Measurements from ENCODE around the gene OAT.
"Not testable (repeated sequence)": the region's sequence is repeated elsewhere in the genome, so short reads cannot be mapped to it uniquely, and the experiment has no call there.

OAT gene

GRCh38 chr10:124375691-124376090 is 43.0 kb downstream of the OAT start:
- DNase-seq: no peak

DNA sequence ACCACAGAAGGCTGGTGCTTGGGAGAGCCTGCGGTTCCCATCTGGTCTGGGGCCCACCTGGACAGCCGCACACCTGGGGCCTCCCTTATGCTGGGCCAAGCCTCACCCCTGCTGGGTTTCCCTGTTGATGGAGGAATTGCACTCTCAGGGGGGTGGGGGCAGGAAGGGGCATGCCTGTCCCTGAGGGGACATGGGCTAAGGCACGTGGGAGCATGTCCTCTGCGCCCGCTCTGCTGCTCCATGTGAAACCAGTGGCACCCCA is 43.4 kb downstream of the OAT start:
- no peak for DNase-seq

DNA sequence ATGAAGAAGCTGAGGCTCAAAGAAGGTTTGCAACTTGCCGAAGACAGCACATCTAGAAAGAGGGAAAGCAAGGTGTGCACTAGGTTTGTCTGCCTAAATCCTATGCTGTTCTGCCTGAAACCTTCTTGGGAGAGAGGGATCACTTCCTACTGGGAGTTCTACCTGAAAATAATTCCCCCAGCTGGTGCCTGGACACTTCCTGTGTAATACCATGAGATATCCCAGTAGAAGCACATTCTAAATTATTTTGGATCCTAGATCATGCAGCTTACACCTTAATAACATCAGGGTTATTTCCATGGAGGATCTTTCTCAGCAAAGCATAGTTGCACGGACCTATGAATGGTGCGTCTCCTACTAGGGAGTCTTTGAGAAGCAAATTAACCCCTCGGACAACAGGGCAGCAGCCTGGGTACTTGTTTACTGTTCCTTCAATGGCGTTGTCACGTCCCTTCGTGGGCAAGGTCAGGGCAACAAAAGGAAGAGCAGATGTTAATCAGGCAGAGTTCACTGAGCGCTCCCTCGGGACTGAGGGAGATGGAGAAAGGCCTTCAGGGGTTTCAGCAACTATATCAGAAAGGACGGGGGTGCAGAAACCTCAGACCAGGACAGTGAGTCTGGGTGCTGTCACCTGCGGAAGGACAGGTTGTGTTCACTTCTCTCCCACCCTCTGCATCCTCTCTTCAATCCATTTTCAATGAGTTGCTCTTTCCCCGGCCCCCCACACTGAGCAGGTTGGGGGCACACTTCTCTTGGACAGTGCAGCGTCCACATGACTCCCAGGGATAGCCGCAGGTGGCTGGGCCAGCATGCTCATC is 44.0 kb downstream of the OAT start:
- no peak for DNase-seq

- DNase-seq: no peak
These were observed 45.8 kb downstream of the OAT start for GRCh38 chr10:124372899-124373298.

DNA sequence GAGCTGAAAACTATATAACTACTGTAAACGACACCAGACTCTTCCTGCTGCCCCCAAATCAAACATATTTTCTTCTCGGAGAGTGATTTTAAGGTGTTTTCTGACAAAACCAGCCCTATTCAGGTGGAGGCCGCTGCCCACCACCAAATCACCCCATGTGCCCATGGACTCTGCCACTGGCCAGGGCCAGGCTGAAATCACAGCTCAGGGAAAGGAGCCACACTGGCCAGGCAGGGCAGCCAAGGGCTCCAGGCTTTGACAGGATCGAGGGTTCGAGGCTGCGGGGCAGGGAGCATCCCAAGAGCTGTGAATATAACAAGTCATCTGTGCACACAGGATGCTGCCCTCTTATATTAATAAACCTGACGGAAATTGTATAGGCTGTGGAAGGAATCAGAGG is 48.3 kb downstream of the OAT start:
- DNase-seq: no peak

DNA sequence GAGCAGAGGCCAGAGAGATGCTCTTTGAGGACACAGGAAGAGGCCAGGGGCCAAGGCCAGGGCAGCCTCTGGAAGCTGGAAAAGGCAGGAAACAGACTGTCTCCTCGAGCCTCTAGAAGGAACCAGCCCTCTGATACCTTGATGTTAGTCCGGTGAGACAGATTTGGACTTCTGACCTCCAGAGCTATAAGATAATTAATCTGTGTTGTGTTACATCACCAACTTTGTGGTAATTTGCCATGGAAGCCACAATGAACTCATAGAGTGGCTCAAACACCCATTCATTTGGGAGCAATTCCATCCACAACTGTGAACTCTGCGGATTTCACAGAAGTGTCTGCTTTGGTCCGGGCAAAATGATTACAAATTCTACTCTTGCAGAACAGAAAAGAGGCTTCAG is 48.7 kb downstream of the OAT start:
- no peak for DNase-seq

GRCh38 chr10:124369533-124369932 is 49.2 kb downstream of the OAT start:
- not testable (repeated sequence) for DNase-seq

DNA sequence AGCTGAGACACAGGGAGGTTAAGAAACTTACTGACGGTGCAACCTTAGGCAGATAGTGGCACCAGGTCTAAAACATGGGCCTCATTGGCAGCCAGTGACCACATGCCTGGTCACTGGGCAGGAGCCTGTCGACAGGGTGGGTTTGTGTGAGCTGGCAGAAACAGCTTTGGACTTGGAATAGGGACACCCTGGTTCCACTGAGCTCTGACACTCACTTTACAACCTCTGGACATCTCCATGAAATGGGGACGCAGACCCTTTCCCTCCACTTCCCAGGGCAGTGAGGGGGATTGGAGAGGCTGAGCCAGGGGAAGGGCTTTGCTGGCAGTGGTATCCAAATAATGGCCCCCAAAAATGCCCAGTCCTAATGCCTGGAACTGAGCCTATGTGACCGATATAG is 49.7 kb downstream of the OAT start:
- DNase-seq: no peak

DNA sequence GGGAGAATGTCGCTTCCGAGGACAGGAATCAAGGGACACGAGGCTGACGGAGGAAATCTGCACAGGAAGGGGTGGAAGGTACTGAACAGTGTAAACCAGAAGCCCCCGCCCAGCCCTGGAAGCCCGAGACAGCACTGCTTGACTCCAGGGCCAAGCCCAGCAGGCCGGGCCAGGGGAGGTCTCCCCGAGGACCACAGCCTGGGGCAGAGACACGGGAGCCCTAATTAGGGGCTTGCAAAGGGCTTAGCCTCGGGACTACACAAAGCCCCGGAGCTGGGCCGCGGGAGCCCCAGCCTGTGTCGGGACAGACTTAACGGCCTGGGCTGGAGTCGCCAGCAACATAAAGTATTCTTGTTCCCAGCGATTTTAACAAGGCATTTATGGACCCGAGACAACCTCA is 50.8 kb downstream of the OAT start:
- no peak for DNase-seq

DNA sequence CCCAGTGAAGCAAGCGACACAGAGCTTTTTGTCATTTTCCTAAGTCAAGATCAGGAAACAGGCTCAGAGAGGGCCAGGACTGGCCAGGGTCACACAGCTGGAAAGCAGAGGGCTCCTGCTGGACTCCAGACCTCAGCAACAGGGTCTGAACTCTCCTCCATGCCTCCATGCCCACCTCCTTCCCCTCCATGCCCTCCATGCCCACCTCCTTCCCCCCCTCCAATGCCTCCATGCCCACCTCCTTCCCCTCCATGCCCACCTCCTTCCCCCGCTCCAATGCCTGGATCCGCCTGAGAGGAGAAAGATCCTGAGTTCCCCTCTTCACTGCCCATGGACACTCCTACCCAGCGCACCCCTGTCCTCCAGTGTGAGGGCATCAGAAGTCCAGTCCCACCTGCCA is 51.3 kb downstream of the OAT start:
- DNase-seq: no peak

GRCh38 chr10:124366825-124367224 is 51.9 kb downstream of the OAT start:
- no peak for DNase-seq

DNA sequence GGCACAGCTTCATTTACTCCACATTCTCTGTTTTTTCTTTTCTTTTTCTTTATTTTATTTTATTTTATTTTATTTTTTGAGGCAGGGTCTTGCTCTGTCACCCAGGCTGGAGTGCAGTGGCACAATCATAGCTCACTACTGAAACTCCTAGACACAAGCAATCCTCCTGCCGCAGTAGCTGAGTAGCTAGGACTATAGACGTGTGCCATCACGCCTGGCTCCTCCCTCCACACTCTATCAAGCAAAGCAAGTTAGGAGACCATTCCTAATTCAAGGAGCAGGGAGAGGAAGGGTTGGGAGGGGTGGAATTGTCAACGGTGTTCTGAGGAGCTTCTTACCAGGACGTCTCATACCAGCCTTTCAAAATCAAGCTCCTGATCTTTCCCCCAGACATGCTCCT is 52.4 kb downstream of the OAT start:
- DNase-seq: no peak

DNA sequence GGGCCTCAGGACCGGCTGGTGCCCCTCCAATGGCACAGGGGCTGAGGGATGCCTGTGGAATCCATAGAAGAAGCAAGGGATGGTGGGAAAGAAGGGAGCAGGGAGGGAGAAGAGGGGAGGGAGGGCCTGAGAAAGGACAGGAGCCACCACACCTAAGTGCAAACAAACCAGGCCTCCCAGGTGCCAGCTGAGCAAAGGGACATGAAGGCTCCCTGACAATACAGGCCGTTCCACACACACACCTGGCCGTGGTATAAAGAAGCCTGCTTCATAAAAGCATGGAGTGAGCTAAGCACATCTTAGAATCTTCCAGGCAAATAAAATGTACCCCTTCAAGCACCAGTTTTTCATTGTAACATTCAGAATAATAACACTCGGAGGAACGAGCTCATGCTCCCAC is 54.0 kb downstream of the OAT start:
- no peak for DNase-seq

GRCh38 chr10:124362568-124362967 is 56.2 kb downstream of the OAT start:
- no peak for DNase-seq

DNA sequence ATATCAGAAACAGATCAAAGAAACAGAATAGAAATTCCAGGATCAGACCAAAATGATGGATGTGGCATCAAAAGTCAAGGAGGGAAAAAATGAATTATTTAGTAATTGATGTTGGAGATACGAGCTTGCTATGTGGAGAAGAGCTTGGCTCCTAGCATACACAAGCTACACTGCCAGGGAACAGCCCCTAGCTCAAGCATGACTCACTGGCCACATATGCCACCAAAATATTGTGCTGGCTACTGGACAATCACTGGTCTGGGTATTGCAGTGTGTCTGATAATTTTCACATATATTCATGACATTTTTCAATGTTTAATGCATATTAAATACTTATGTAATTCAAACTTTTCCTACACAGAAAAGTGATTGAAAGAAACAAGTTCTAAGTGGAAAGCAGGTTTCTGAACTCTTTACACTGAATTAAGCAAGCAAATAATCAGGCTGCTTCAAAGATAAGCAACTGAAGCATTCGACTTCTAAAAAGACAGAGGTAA is 59.3 kb downstream of the OAT start:
- DNase-seq: no peak

DNA sequence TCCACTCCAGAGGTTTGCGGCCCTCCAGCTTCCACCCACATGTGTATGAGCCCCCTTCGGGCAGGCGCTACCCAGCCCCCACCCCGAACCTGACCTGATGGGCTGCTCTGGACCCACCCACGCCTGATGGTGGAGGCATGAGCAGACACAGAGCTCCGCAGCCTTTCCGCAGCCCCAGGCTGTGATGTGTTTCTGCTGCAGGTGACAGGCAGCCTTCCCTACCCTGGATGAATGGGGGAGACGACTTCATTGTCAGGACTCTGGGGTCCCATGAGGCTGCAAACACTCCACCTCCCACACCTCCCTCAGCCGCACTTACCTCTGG is 61.2 kb downstream of the OAT start:
- DNase-seq: no peak

DNA sequence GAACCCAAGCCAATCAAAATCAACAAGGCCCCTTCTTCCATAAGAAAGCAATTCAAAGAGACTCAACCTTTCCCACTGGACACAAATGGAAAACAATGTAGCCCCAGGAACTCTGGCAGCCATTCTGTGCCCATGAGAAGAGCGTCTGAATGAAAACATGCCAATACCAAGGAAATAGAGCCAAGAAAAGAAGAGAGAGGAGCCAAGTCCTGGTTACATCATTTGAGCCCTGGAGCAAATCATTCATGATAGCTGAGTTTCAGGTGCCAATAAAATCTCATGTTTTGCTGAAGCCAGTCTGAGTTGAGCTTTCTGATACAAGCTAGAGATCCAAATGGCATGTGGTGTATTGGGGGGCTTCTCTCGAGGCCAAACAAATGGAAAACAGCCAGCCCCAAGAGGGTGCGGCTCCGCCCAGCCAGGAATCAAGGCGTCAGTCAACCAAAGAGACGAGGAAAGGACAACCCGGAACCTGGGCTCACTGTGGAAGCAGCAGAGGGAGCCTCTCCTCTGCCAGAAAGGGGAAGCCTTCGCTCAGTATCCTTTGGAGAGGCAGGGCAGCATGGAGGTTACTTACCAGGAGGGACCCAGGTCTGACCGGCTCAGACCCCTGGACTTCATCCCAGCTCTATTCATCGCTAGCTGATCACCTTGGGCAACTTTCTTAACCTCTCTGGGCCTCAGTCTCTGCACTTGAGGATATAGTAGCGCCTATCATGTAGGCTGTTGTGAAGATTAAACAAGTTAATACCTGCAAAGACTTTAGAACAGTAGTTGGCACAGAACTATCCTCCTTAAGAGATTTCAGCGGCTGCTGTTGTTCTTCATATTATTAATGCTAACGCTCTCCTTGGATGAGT is 61.8 kb downstream of the OAT start:
- DNase-seq: no peak

DNA sequence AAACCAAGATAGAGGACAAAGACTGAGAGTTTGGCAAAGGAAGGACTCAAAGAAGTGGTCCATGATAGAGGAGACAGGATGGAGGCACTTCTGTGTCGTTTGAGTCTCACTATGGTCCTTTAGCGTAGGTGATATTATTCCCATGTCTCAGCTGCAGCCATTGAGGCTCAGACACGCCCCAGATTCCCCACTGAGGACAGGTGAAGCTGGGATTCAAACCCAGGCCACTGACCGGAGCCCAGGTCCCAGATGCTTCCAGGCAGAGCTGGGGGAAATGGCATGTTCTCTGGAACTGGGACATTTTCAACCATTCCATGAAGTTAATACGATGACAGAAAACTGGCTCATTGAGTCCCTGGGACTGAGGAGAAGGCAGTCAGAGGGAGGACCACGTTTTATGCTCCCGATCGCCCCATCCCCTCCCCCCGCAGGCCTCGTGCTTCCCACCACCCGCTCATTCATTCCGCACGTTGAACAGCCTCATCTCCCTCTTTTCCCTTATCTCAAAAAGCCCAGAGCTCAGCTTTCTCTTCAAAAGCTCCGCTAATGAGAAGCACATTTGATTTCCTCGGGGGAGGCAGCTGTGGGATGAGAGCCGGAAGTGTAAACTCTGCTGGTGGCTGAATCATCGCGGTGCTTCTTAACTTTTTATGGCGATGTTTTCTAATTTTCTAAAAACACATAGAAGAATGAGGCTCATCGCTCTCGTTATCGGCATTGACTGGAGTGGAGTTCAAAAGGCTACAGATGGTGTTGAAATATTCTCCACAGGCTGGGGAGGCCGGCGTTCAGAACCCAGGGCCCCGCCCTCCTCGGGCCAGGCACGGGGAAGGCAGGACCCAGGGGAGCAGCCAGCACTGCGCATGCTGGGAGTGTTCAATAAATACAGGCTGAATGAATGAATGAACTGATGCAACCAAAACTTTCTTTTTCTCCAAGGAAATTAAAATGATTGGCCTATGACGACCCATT is 64.0 kb downstream of the OAT start:
- DNase-seq: peak; percentile 19

GRCh38 chr10:124353896-124354295 is 64.8 kb downstream of the OAT start:
- DNase-seq: no peak

GRCh38 chr10:124353091-124353815 is 65.5 kb downstream of the OAT start:
- no peak for DNase-seq

GRCh38 chr10:124351481-124352220 is 67.1 kb downstream of the OAT start:
- DNase-seq: no peak

DNA sequence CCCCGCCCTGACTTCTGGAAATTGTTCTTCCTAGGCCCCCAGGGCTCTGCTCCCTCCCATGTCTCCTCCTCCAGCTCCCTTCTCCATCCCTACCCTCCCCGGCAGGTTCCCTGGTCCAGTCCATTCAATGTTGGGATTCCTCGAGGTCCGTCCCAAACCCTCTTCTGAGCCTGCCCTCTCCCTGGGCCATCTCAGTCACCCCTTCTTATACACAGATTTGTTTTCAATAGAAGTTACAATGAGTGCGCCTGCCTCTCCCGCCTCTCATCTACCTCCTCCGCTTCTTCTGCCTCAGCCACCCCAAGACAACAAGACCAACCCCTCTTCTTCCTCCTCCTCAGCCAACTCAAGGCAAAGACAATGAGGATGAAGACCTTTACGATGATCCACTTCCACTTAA is 67.9 kb downstream of the OAT start:
- no peak for DNase-seq
